Keratinocyte (primary cell): Measurements from ENCODE around the gene PAIP2. TPM values are rescaled to one million over a fixed set of nuclear protein-coding genes. Genes with fewer than 3 reads are reported as not detected.

Experiments used
- DNase-seq: peaks from one replicate; pipeline ENCODE4 v3.0.0-alpha.2; 2011; ENCODE audit warnings: low read depth, missing footprints, low spot score
- FAIRE-seq: peaks from 2 replicates; lab custom pipeline; 2011; peaks lifted over from hg19 to GRCh38; lab: Jason Lieb, UNC
- H2AFZ ChIP-seq: 2 replicates; pipeline ENCODE4 v1.6.0; 2012; ENCODE audit warnings: low read length, control low read depth, inconsistent platforms; ENCODE audit not compliant: control insufficient read depth
- H3K27ac ChIP-seq: 2 replicates; pipeline ENCODE4 v1.5.1; 2011; ENCODE audit warnings: low read length; ENCODE audit not compliant: control insufficient read depth, insufficient read depth
- H3K27me3 ChIP-seq: 3 replicates; pipeline ENCODE4 v1.6.0; 2011; ENCODE audit warnings: low read length; ENCODE audit not compliant: control insufficient read depth, insufficient read depth; ENCODE audit errors: extremely low read depth
- H3K36me3 ChIP-seq, 2 experiments: 2 replicates in 1 of 2; 3 replicates in 1 of 2; pipeline ENCODE4 v1.5.1; 2011; ENCODE audit warnings: low read length in 2 of 2, mild to moderate bottlenecking in 1 of 2; ENCODE audit not compliant: control insufficient read depth in 2 of 2, insufficient read depth in 2 of 2; ENCODE audit errors: extremely low read depth in 1 of 2
- H3K4me1 ChIP-seq: 3 replicates; pipeline ENCODE4 v1.5.1; 2011; ENCODE audit warnings: low read length; ENCODE audit not compliant: control insufficient read depth, insufficient read depth; ENCODE audit errors: extremely low read depth
- H3K4me2 ChIP-seq: 3 replicates; pipeline ENCODE4 v1.6.0; 2011; ENCODE audit warnings: low read depth, low read length; ENCODE audit not compliant: control insufficient read depth, insufficient read depth; ENCODE audit errors: extremely low read depth
- H3K4me3 ChIP-seq, 3 experiments: fragments of 200-600 bp in 1 of 3; sonication (generic) in 1 of 3; 2 replicates in 2 of 3; 3 replicates in 1 of 3; pipeline ENCODE4 v1.5.1; 2011 to 2016; ENCODE audit warnings: low read length in 3 of 3, mild to moderate bottlenecking in 3 of 3, control low read depth in 2 of 3, inconsistent platforms in 1 of 3, low read depth in 1 of 3, mixed read lengths in 1 of 3, mixed run types in 1 of 3, moderate library complexity in 1 of 3; ENCODE audit not compliant: control insufficient read depth in 2 of 3, insufficient read depth in 2 of 3; ENCODE audit errors: extremely low read depth in 1 of 3
- H3K79me2 ChIP-seq: 2 replicates; pipeline ENCODE4 v1.6.0; 2012; ENCODE audit warnings: low read length; ENCODE audit not compliant: control insufficient read depth, insufficient read depth
- H3K9ac ChIP-seq: 3 replicates; pipeline ENCODE4 v1.6.0; 2011; ENCODE audit warnings: low read length; ENCODE audit not compliant: control insufficient read depth, insufficient read depth; ENCODE audit errors: extremely low read depth
- H3K9me1 ChIP-seq: 3 replicates; pipeline ENCODE4 v1.6.0; 2011; ENCODE audit warnings: low read length; ENCODE audit not compliant: control insufficient read depth, insufficient read depth; ENCODE audit errors: extremely low read depth
- H3K9me3 ChIP-seq: 2 replicates; pipeline ENCODE4 v1.5.1; 2012; ENCODE audit warnings: low read depth, low read length; ENCODE audit not compliant: control insufficient read depth
- H4K20me1 ChIP-seq: 3 replicates; pipeline ENCODE4 v1.6.0; 2011; ENCODE audit warnings: low read length; ENCODE audit not compliant: control insufficient read depth, insufficient read depth; ENCODE audit errors: extremely low read depth
- EZH2 ChIP-seq: IDR thresholded peaks from one replicate; pipeline ENCODE4 v1.6.1; 2012; ENCODE audit warnings: inconsistent platforms, mild to moderate bottlenecking, low read length, moderate library complexity
- dilution Hi-C: fragments of 300-500 bp; cut with MboI; formaldehyde crosslinking; loops from one replicate; pipeline ENCODE4 v1.7.0; 2020; ENCODE audit warnings: low sequenced_read_pairs; ENCODE audit not compliant: extremely low pct_ligation_motif_present
- polyA plus RNA-seq, 5 experiments: library from polyadenylated mRNA; depleted of rRNA in 3 of 5; stranded (reverse) in 3 of 5; stranded (forward) in 1 of 5; unstranded in 1 of 5; fragments of >200 nt; gene quantifications; 1 replicate in 1 of 5; 2 replicates in 3 of 5; 3 replicates in 1 of 5; pipeline versions ENCODE4 v1.2.1 to v1.2.3, GENCODE V29; 2011 to 2012; ENCODE audit warnings: missing spikeins in 2 of 5, low read depth in 1 of 5, low replicate concordance in 1 of 5
- TF ChIP-seq, protein P1 (sequence below), 3 experiments: IDR thresholded peaks in 1 of 3; conservative IDR thresholded peaks in 1 of 3; optimal IDR thresholded peaks in 1 of 3; 2 replicates in 2 of 3; 3 replicates in 1 of 3; pipeline versions ENCODE3 to v1.5.1; 2011; ENCODE audit warnings: low read length in 3 of 3, mild to moderate bottlenecking in 3 of 3, moderate library complexity in 2 of 3, control low read depth in 1 of 3, inconsistent platforms in 1 of 3; ENCODE audit not compliant: insufficient read depth in 2 of 3; ENCODE audit errors: extremely low read depth in 1 of 3

Gene PAIP2
- polyA plus RNA-seq, 1 donor (not counting 4 experiments of a cell fraction or from before 2014, with no cell fraction given) = 65.6 TPM

DNA sequence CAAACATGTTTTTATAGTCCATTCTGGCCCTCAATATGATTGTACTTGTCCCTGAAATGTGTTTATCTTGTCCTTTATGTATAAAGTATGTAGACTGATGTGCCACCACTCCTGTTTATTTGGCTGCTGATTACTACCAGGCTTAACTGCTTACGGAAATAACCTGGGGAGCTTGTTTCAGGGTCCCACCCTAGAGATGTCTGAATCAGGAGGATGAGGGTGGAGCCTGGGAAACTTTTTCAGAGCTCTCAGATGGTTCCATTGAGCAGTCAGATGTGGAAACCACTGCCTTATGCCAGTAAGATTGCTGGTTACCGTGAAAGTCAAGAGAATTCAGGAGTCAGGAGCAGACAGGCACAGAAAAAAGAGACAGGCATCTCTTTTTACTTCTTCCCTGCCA, 22.3 kb downstream of the PAIP2 start:
- H3K4me1 ChIP-seq = no peaks in the 10 kb centered on the region
- no peak for TF ChIP-seq EZH2
- TF ChIP-seq, protein P1, sequence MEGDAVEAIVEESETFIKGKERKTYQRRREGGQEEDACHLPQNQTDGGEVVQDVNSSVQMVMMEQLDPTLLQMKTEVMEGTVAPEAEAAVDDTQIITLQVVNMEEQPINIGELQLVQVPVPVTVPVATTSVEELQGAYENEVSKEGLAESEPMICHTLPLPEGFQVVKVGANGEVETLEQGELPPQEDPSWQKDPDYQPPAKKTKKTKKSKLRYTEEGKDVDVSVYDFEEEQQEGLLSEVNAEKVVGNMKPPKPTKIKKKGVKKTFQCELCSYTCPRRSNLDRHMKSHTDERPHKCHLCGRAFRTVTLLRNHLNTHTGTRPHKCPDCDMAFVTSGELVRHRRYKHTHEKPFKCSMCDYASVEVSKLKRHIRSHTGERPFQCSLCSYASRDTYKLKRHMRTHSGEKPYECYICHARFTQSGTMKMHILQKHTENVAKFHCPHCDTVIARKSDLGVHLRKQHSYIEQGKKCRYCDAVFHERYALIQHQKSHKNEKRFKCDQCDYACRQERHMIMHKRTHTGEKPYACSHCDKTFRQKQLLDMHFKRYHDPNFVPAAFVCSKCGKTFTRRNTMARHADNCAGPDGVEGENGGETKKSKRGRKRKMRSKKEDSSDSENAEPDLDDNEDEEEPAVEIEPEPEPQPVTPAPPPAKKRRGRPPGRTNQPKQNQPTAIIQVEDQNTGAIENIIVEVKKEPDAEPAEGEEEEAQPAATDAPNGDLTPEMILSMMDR (optimal IDR thresholded peaks at IDR 0.05 in 1 of 3, IDR thresholded peaks at IDR 0.05 in 1 of 3, conservative IDR thresholded peaks at IDR 0.05 in 1 of 3; ENCODE audit: extremely low read depth in 1 of 3, insufficient read depth in 2 of 3, low read length in 3 of 3) = no peak
- FAIRE-seq (no peak), DNase-seq (no peak)
- H3K4me2 ChIP-seq = no peak overlapping the region
- no peak overlapping the region for H3K27ac ChIP-seq
- peaks cover 20% of the 10 kb centered on the region for H3K79me2 ChIP-seq
- H3K9me1 ChIP-seq = no peaks in the 10 kb centered on the region
- H2AFZ ChIP-seq = no peak overlapping the region
- H3K9ac ChIP-seq = no peak overlapping the region
- no peaks in the 10 kb centered on the region for H3K9me3 ChIP-seq
- H4K20me1 ChIP-seq = no peaks in the 10 kb centered on the region
- H3K36me3 ChIP-seq = peaks cover 7 to 11% of the 10 kb centered on the region in 2 experiments
- no peaks in the 10 kb centered on the region for H3K27me3 ChIP-seq
- dilution Hi-C loops = no loop called here
- H3K4me3 ChIP-seq = no peak overlapping the region

DNA sequence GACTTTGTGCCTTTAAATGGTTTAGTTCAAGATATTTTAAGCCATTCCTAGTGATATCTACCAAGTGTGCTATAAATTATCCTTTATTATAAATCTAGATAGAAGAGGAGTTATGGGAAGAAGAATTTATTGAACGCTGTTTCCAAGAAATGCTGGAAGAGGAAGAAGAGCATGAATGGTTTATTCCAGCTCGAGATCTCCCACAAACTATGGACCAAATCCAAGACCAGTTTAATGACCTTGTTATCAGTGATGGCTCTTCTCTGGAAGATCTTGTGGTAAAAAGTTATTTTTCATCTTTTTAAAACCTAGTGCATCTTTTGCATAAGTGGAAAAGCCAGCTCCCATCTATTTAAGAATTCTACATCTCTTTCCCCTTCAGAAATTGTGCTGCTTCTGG, 22.8 kb downstream of the PAIP2 start:
- Histone ChIP-seq H3K4me1 (no peaks in the 10 kb centered on the region), H3K9me3 (no peaks in the 10 kb centered on the region), H3K9me1 (no peaks in the 10 kb centered on the region), H4K20me1 (no peaks in the 10 kb centered on the region), H3K4me2 (no peak overlapping the region), H3K27me3 (no peaks in the 10 kb centered on the region), H3K4me3 (no peak overlapping the region), H3K9ac (no peak overlapping the region), H3K27ac (no peak overlapping the region), H2AFZ (no peak overlapping the region), H3K36me3 (peaks cover 11 to 13% of the 10 kb centered on the region in 2 experiments), H3K79me2 (peaks cover 15% of the 10 kb centered on the region)
- TF ChIP-seq EZH2 = no peak
- TF ChIP-seq, protein P1 (optimal IDR thresholded peaks at IDR 0.05 in 1 of 3, IDR thresholded peaks at IDR 0.05 in 1 of 3, conservative IDR thresholded peaks at IDR 0.05 in 1 of 3; ENCODE audit: extremely low read depth in 1 of 3, insufficient read depth in 2 of 3, low read length in 3 of 3) = no peak
- DNase-seq (no peak), FAIRE-seq (no peak)
- dilution Hi-C loops = no loop called here
